Kidney glomerular epithelial cell (primary cell): ENCODE data around the gene KCNQ1.
"Not testable (repeated sequence)": the region's sequence is repeated elsewhere in the genome, so short reads cannot be mapped to it uniquely, and the experiment has no call there.

ENCODE experiments used
- DNase-seq: peaks from one replicate; lab custom pipeline; 2025; lab: John Stamatoyannopoulos, UW

KCNQ1 gene

DNA sequence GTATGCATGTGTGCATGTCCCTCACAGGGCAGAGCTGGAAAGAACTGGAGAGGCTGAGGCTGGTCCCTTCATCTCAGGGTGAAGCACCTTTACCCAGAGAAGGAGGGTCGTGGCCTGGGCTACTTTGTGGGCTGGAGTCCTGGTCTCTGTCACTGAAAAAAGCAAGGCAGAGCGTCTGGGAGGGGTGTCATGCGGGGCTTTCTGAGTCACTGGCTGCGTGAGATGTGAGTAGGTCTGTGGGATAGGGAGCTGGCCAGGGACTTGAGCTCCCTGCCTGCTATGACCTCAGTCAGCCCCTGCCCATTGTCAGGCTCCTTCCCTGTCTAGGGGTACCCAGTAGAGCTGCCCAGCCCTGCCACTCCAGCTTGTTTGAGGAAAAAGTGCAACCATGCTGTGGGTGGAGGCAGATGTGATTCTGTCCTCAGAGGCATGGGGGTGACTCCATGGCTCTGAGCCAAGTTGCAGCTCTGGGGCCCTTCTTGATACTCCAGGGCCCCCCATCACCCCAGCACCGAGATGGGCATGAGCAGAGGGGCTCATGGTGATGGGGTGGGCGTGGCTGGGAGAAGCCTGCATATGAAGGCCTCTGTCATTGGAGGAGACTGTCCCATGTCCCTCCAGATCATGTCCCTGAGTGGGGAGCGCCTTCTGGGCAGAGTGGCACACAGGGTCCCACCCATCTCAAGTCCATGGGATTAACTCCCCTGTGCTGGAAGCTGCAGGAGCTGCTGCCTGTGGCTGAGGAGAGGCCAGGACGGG, 27.8 kb downstream of the KCNQ1 start:
- no peak for DNase-seq

DNA sequence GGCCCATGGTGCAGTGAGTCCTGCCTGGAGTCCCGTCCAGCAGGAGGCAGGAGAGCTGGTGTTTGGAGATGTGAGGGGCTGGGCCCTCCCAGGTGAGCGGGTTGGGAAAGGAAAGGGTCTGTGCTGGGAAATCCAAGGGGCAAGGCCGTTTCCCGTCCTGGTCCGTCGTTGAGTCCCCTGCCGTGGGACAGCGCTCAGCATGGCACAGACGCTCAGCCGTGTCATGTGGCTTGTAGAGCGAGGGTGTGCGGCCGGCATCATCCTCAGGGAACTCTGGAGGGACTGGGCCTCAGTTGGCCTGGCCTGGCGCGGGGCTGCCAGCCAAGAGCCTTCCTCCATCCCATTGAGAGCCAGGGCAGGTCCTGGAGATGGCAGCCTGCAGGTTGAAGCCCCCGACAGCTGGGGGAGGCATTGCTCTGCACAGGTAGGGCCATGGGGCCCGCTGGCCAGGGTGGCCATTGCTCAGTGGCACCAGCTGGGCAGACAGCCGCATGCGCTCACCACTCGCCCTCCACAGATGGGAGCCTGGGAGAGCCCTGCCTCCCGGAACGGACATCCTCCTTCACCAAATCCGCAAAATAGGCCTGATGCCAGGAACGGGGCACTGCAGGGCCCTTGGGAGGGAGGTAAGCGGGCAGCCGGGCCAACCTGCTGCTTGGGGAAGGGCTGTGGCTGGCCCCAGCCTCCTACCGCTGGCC, 28.7 kb downstream of the KCNQ1 start:
- DNase-seq: no peak

DNA sequence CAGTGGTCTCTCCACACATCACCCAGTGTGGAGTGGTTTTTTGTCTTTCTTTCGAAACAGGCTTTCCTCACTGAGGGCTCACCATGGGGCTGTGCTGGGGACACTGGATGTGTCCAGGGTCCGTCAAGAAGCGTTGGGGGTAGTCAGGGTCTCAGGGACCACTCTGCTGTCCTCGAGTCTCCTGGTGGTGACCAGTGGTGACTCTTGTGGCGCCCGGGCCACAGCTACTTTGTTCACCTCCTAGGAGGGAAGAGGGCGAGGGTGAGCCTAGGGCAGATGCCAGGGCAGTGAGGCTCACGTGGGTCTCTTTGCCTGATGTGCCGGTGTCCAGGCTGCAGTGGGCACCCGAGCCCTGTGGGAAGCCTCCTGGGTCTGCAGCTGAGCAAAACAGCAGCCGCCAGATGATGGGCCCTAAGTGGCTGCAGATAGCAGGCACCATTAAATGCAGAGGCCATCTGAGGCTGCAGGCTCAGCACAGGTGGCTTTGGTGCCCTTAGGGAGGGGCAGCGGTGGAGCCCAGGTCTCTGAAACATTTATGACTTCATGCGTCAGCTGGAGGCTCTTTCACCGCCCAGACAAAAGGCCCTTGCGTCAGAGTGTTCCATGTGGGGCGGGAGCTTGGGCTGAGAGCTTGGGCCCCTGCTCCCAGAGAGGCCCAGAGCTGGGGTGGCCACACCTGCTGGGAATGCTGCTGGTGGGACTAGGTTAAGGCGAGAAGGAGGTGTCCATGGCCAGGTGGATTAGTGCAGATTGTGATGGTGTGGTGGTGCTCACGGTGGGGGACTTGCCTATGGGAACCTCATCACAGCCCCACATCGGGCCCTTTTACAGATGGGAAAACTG, 29.5 kb downstream of the KCNQ1 start:
- no peak for DNase-seq

GRCh38 chr11:2475136-2475918, 30.5 kb downstream of the KCNQ1 start:
- DNase-seq: no peak

DNA sequence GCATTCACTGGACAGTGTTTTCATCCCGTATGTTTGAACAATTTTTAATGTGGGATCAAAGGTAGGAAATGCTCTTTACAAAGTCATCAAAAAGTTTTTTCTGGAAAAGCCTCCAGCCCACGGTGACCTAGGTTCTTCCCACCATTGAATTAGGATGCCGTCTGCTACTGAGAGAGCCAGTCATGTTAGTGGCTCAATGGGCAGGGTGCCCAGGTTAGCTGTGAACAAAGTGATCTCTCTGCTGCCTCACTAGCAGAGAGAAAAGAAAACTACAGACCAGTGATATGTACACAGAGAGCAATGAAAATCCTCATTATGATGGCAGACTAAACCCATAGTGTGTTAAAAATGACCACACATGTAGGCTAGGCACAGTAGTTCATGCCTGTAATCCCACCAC, 32.4 kb downstream of the KCNQ1 start:
- DNase-seq: no peak

- no peak for DNase-seq
Measured at GRCh38 chr11:2477936-2478335, 33.1 kb downstream of the KCNQ1 start.

GRCh38 chr11:2480067-2480873, 35.5 kb downstream of the KCNQ1 start:
- not testable (repeated sequence) for DNase-seq

DNA sequence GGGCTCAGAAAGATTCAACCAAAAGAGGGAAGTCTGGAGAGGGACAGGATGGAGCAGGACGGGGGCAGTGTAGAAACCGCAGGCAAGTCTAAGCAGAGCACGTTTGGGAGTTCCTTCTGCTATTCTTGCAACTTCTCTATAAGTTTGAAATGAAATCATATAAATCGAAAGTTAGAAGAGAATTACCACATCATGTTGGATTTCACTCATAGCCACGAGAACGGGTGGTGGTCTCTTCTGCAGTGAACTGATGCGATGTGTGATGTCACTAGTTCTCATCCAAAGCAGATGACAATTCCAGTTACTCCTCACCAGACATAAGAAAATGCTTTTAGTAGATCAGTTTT, 36.0 kb downstream of the KCNQ1 start:
- no peak for DNase-seq

- DNase-seq: no peak
Measured at GRCh38 chr11:2481253-2481652, 36.4 kb downstream of the KCNQ1 start.

GRCh38 chr11:2482204-2482603, 37.4 kb downstream of the KCNQ1 start:
- DNase-seq: no peak

- DNase-seq: no peak
Measured at GRCh38 chr11:2482745-2483144, 37.9 kb downstream of the KCNQ1 start.

- no peak for DNase-seq
Measured at GRCh38 chr11:2483426-2483825, 38.6 kb downstream of the KCNQ1 start.

DNA sequence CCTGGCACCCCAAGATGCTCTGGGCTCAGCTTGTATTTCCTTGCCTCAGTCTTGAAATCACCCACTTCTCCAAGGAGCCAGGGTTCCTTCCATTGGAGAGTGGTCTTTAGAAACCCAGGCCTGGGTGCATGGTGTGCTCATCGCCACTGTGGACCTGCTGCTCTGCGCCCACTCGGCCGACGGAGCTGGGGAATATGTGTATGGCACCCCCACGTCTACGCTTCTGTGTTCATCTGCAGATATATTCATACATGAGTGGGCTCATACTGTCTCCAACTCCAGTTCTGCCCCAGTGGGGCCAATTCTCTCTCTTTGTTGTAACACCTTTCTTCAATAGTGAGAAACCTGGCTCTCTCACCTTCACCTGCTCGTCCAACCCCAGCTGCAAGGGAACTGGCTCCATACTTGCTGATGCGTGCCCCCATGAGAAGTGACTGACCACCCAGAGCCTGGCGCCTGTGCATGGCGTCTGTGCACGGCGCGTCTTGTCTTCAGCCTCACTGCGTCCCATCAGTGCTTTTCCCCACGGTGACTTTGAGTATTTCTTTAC, 39.8 kb downstream of the KCNQ1 start:
- DNase-seq: no peak

DNA sequence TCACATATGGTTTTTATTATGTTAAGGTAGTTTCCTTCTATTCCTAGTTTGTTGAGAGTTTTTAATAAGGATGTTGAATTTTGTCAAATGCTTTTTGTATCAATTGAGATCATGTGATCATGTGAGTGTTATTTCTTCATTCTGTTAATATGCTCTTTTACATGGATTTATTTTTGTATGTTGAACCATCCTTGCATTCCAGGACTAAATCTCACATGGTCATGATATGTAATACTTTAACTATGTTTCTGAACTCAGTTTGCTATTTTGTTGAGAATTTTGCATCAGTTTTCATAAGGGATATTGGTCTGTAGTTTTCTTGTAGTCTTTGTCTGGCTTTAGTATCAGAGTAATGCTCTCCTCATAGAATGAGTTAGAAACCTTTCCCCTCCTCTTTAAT, 43.2 kb downstream of the KCNQ1 start:
- DNase-seq: no peak

GRCh38 chr11:2489083-2489482, 44.3 kb downstream of the KCNQ1 start:
- DNase-seq: no peak

- DNase-seq: not testable (repeated sequence)
Measured at GRCh38 chr11:2497951-2498350, 53.1 kb downstream of the KCNQ1 start.

DNA sequence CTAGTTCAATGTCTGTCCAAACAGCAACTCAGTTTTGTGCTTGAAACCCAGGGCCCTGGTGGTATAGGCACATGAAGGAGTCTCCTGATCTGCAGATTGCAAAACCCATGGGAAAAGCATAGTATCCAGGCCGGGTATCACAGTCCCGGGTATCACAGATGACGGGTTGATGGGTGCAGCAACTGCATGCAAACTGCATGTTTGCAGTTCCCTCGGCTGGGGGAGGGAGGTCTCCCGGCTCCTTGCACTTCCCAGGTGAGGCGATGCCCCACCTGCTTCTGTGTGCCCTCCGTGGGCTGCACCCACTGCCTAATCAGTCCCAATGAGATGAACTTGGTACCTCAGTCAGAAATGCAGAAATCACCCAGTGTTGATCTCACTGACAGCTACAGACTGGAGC, 53.9 kb downstream of the KCNQ1 start:
- no peak for DNase-seq

GRCh38 chr11:2507212-2507901, 62.5 kb downstream of the KCNQ1 start:
- DNase-seq: no peak

GRCh38 chr11:2507945-2508749, 63.3 kb downstream of the KCNQ1 start:
- no peak for DNase-seq
